CD4-positive, alpha-beta T cell (primary cell): ENCODE measurements around the gene SMYD3. TPM values are rescaled to one million over a fixed set of nuclear protein-coding genes. Genes with fewer than 3 reads are reported as not detected.

Experiments
- ATAC-seq: fragments of 200-7000 bp; cut with Tn5 transposase; one replicate; pipeline ENCODE4 v1.10.0; 2022; ENCODE audit warnings: mild to moderate bottlenecking; ENCODE audit not compliant: poor library complexity
- CTCF ChIA-PET: fragments of 350-600 bp; sonication (Branson Sonifier 250); formaldehyde crosslinking; loops from one replicate; lab custom pipeline; 2021; ENCODE audit warnings: antibody characterized with exemption, inconsistent platforms; lab: Charles Lee
- POLR2A ChIA-PET: fragments of 350-600 bp; sonication (Branson Sonifier 250); formaldehyde crosslinking; loops from one replicate; lab custom pipeline; 2021; ENCODE audit warnings: antibody characterized with exemption, inconsistent platforms; lab: Charles Lee
- DNase-seq, 14 experiments: peaks; one replicate each; pipeline ENCODE4 v3.0.0-alpha.2; 2013 to 2020; ENCODE audit warnings: mixed read lengths in 2 of 14
- H3K27ac ChIP-seq, 2 donors: one replicate each; pipeline versions ENCODE4 v1.5.1 to v1.7.0; 2013; ENCODE audit warnings: low read length in 2 of 2, low read depth in 1 of 2, mild to moderate bottlenecking in 1 of 2
- H3K27me3 ChIP-seq, 2 experiments: 1 replicate in 1 of 2; 2 replicates in 1 of 2; pipeline versions ENCODE4 v1.6.1 to v1.7.0; 2013; ENCODE audit warnings: low read length in 2 of 2, control low read depth in 1 of 2, mild to moderate bottlenecking in 1 of 2, moderate library complexity in 1 of 2; ENCODE audit not compliant: insufficient read depth in 2 of 2, control insufficient read depth in 1 of 2
- H3K36me3 ChIP-seq: one replicate; pipeline ENCODE4 v1.6.1; 2013; ENCODE audit warnings: low read length, control low read depth; ENCODE audit not compliant: insufficient read depth
- H3K4me1 ChIP-seq: one replicate; pipeline ENCODE4 v1.6.1; 2013; ENCODE audit warnings: low read length, control low read depth; ENCODE audit not compliant: insufficient read depth
- H3K4me3 ChIP-seq: one replicate; pipeline ENCODE4 v1.5.1; 2013; ENCODE audit warnings: mild to moderate bottlenecking, low read length, moderate library complexity
- H3K9me3 ChIP-seq, 2 experiments: 1 replicate in 1 of 2; 2 replicates in 1 of 2; pipeline versions ENCODE4 v1.6.1 to v1.7.0; 2013; ENCODE audit warnings: low read length in 2 of 2, mild to moderate bottlenecking in 2 of 2, control low read depth in 1 of 2, moderate library complexity in 1 of 2; ENCODE audit not compliant: control insufficient read depth in 1 of 2, insufficient read depth in 1 of 2
- H3K27ac Mint-ChIP-seq: one replicate; pipeline ENCODE4 v1.8.0; 2020; ENCODE audit warnings: mixed read lengths
- H3K27me3 Mint-ChIP-seq: one replicate; pipeline ENCODE4 v1.8.0; 2021; ENCODE audit warnings: mixed read lengths
- H3K36me3 Mint-ChIP-seq: one replicate; pipeline ENCODE4 v1.8.0; 2021; ENCODE audit warnings: low read depth, mixed read lengths
- H3K4me1 Mint-ChIP-seq: one replicate; pipeline ENCODE4 v1.8.0; 2021; ENCODE audit warnings: low read depth, mixed read lengths
- H3K4me3 Mint-ChIP-seq: one replicate; pipeline ENCODE4 v1.8.0; 2020; ENCODE audit warnings: mild to moderate bottlenecking, mixed read lengths
- H3K9me3 Mint-ChIP-seq: one replicate; pipeline ENCODE4 v1.8.0; 2020; ENCODE audit warnings: mixed read lengths
- intact Hi-C, 2 experiments: fragments of 100-400 bp; cut with DNase I in 1 of 2; cut with micrococcal nuclease in 1 of 2; formaldehyde crosslinking; loops; one replicate each; pipeline versions ENCODE4 v1.15.1 to v1.9.0; 2023 to 2025; cut with DNase I, micrococcal nuclease
- total RNA-seq, 174 experiments: library from RNA in 2 of 174; stranded (reverse) in 2 of 174; gene quantifications; one replicate each; pipeline ENCODE4 v1.2.3 and lab custom pipeline; 2021 to 2026
- TF ChIP-seq, protein P1 (sequence below): fragments of 200-600 bp; IDR thresholded peaks from one replicate; pipeline ENCODE4 v1.8.0; 2022; ENCODE audit warnings: antibody characterized with exemption, mild to moderate bottlenecking

The SMYD3 gene
- total RNA-seq, 2 experiments from 2014 or later: 18.8 to 19.6 TPM

DNA sequence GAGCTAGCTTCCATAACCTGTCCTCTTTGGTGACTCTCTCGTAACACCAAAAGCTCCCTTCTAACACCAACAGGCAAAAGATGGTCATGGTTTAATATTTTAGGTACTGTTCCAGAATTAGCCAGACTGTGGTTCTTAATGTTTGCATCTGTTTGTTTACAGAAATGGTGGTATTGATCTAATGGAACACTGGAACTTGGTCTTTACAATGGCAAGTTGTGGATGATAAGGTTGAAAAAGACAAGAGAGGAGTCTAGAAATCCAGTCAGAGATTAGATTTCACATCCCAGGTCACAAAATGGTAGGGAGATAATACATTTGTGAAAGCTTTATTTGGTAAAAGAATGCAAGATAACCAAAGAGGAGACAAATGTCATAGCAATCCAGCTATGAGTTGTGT is 293.1 kb downstream of the SMYD3 start:
- H3K27ac ChIP-seq: no peak overlapping the region

GRCh38 chr1:246213502-246213901 is 293.6 kb downstream of the SMYD3 start:
- Histone ChIP-seq H3K27me3 (no peaks in the 10 kb centered on the region), H3K36me3 (no peaks in the 10 kb centered on the region), H3K4me3 (no peak overlapping the region), H3K4me1 (no peaks in the 10 kb centered on the region), H3K27ac (no peak overlapping the region), H3K9me3 (peaks cover 0 to 3% of the 10 kb centered on the region in 2 experiments)
- POLR2A ChIA-PET: no interaction called here
- CTCF ChIA-PET: no interaction called here
- DNase-seq (no peak), ATAC-seq (no peak)
- H3K9me3 Mint-ChIP-seq: no peaks in the 10 kb centered on the region
- H3K27me3 Mint-ChIP-seq: no peaks in the 10 kb centered on the region
- TF ChIP-seq, protein P1, sequence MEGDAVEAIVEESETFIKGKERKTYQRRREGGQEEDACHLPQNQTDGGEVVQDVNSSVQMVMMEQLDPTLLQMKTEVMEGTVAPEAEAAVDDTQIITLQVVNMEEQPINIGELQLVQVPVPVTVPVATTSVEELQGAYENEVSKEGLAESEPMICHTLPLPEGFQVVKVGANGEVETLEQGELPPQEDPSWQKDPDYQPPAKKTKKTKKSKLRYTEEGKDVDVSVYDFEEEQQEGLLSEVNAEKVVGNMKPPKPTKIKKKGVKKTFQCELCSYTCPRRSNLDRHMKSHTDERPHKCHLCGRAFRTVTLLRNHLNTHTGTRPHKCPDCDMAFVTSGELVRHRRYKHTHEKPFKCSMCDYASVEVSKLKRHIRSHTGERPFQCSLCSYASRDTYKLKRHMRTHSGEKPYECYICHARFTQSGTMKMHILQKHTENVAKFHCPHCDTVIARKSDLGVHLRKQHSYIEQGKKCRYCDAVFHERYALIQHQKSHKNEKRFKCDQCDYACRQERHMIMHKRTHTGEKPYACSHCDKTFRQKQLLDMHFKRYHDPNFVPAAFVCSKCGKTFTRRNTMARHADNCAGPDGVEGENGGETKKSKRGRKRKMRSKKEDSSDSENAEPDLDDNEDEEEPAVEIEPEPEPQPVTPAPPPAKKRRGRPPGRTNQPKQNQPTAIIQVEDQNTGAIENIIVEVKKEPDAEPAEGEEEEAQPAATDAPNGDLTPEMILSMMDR: no peak
- no peak overlapping the region for H3K27ac Mint-ChIP-seq
- no peaks in the 10 kb centered on the region for H3K4me1 Mint-ChIP-seq
- no peak overlapping the region for H3K4me3 Mint-ChIP-seq
- intact Hi-C loops: no loop called here
- peaks cover 11% of the 10 kb centered on the region for H3K36me3 Mint-ChIP-seq

More for the DNA sequence above, 293.1 kb downstream of the SMYD3 start:
- Mint-ChIP-seq H3K27ac (no peak overlapping the region), H3K36me3 (peaks cover 11% of the 10 kb centered on the region), H3K9me3 (no peaks in the 10 kb centered on the region), H3K4me3 (no peak overlapping the region), H3K27me3 (no peaks in the 10 kb centered on the region), H3K4me1 (no peaks in the 10 kb centered on the region)
- Histone ChIP-seq H3K27me3 (no peaks in the 10 kb centered on the region), H3K4me1 (no peaks in the 10 kb centered on the region), H3K36me3 (no peaks in the 10 kb centered on the region), H3K4me3 (no peak overlapping the region), H3K9me3 (peaks cover 0 to 3% of the 10 kb centered on the region in 2 experiments)
- ChIA-PET POLR2A (no interaction called here), CTCF (no interaction called here)
- DNase-seq (no peak), ATAC-seq (no peak)
- TF ChIP-seq, protein P1: no peak
- intact Hi-C loops: no loop called here

- H3K4me1 ChIP-seq: no peaks in the 10 kb centered on the region
- intact Hi-C loops: no loop called here
- H3K27me3 Mint-ChIP-seq: no peaks in the 10 kb centered on the region
- no peaks in the 10 kb centered on the region for H3K27me3 ChIP-seq
- DNase-seq (no peak), ATAC-seq (no peak)
- no peak overlapping the region for H3K27ac ChIP-seq
- TF ChIP-seq, protein P1: no peak
- no peaks in the 10 kb centered on the region for H3K9me3 ChIP-seq
- no peak overlapping the region for H3K27ac Mint-ChIP-seq
- peaks cover 9% of the 10 kb centered on the region for H3K36me3 Mint-ChIP-seq
- POLR2A ChIA-PET: no interaction called here
- CTCF ChIA-PET: no interaction called here
- H3K4me3 ChIP-seq: no peak overlapping the region
- H3K4me1 Mint-ChIP-seq: no peaks in the 10 kb centered on the region
- no peaks in the 10 kb centered on the region for H3K36me3 ChIP-seq
- no peaks in the 10 kb centered on the region for H3K9me3 Mint-ChIP-seq
- H3K4me3 Mint-ChIP-seq: no peak overlapping the region
Observed at GRCh38 chr1:246213036-246213435, 294.0 kb downstream of the SMYD3 start.
